ENCODE measurements around the gene SIMC1. TPM values are rescaled to one million over a fixed set of nuclear protein-coding genes. Genes with fewer than 3 reads are reported as not detected.

Gene SIMC1
- total RNA-seq, 1 donor from 2014 or later, result 11.5 TPM

- Histone ChIP-seq H3K4me3 (ENCODE audit: low read depth, low read length) (no peak overlapping the region), H3K36me3 (ENCODE audit: control insufficient read depth, insufficient read depth, low read length) (peaks cover 3% of the 10 kb centered on the region), H3K27me3 (ENCODE audit: control insufficient read depth, insufficient read depth, low read length) (no peaks in the 10 kb centered on the region)
- no peak for DNase-seq (ENCODE audit: low read depth)
- no peak for TF ChIP-seq CTCF (IDR thresholded peaks at IDR 0.05; ENCODE audit: insufficient read depth, low read length, poor library complexity, severe bottlenecking)
These were observed 143.8 kb downstream of the SIMC1 start for GRCh38 chr5:176381979-176382378.

GRCh38 chr5:176382721-176383120 lies 144.5 kb downstream of the SIMC1 start:
- H3K27me3 ChIP-seq (ENCODE audit: control insufficient read depth, insufficient read depth, low read length), result no peaks in the 10 kb centered on the region
- H3K36me3 ChIP-seq (ENCODE audit: control insufficient read depth, insufficient read depth, low read length), result peaks cover 3% of the 10 kb centered on the region
- DNase-seq (ENCODE audit: low read depth), result no peak
- H3K4me3 ChIP-seq (ENCODE audit: low read depth, low read length), result no peak overlapping the region
- TF ChIP-seq CTCF (IDR thresholded peaks at IDR 0.05; ENCODE audit: insufficient read depth, low read length, poor library complexity, severe bottlenecking), result no peak

- Histone ChIP-seq H3K4me3 (ENCODE audit: low read depth, low read length) (no peak overlapping the region), H3K27me3 (ENCODE audit: control insufficient read depth, insufficient read depth, low read length) (no peaks in the 10 kb centered on the region), H3K36me3 (ENCODE audit: control insufficient read depth, insufficient read depth, low read length) (peaks cover 3% of the 10 kb centered on the region)
- DNase-seq (ENCODE audit: low read depth), result no peak
- TF ChIP-seq CTCF (IDR thresholded peaks at IDR 0.05; ENCODE audit: insufficient read depth, low read length, poor library complexity, severe bottlenecking), result no peak
These were observed 145.2 kb downstream of the SIMC1 start for GRCh38 chr5:176383248-176383905.

GRCh38 chr5:176383961-176384360 lies 145.7 kb downstream of the SIMC1 start:
- TF ChIP-seq CTCF (IDR thresholded peaks at IDR 0.05; ENCODE audit: insufficient read depth, low read length, poor library complexity, severe bottlenecking), result no peak
- H3K27me3 ChIP-seq (ENCODE audit: control insufficient read depth, insufficient read depth, low read length), result no peaks in the 10 kb centered on the region
- DNase-seq (ENCODE audit: low read depth), result no peak
- H3K36me3 ChIP-seq (ENCODE audit: control insufficient read depth, insufficient read depth, low read length), result peaks cover 3% of the 10 kb centered on the region
- H3K4me3 ChIP-seq (ENCODE audit: low read depth, low read length), result no peak overlapping the region

- no peak for DNase-seq (ENCODE audit: low read depth)
- TF ChIP-seq CTCF (IDR thresholded peaks at IDR 0.05; ENCODE audit: insufficient read depth, low read length, poor library complexity, severe bottlenecking), result no peak
- Histone ChIP-seq H3K36me3 (ENCODE audit: control insufficient read depth, insufficient read depth, low read length) (peaks cover 3% of the 10 kb centered on the region), H3K27me3 (ENCODE audit: control insufficient read depth, insufficient read depth, low read length) (no peaks in the 10 kb centered on the region), H3K4me3 (ENCODE audit: low read depth, low read length) (no peak overlapping the region)
These were observed 146.2 kb downstream of the SIMC1 start for GRCh38 chr5:176384366-176384930.

GRCh38 chr5:176384991-176385390 lies 146.8 kb downstream of the SIMC1 start:
- Histone ChIP-seq H3K4me3 (ENCODE audit: low read depth, low read length) (no peak overlapping the region), H3K27me3 (ENCODE audit: control insufficient read depth, insufficient read depth, low read length) (no peaks in the 10 kb centered on the region), H3K36me3 (ENCODE audit: control insufficient read depth, insufficient read depth, low read length) (peaks cover 3% of the 10 kb centered on the region)
- no peak for TF ChIP-seq CTCF (IDR thresholded peaks at IDR 0.05; ENCODE audit: insufficient read depth, low read length, poor library complexity, severe bottlenecking)
- DNase-seq (ENCODE audit: low read depth), result no peak
